Kasumi-1 (cell line): Measurements from ENCODE around the gene SGCG.
"Not testable (repeated sequence)": the region's sequence is repeated elsewhere in the genome, so short reads cannot be mapped to it uniquely, and the experiment has no call there.

ENCODE experiments used
- DNase-seq, 2 experiments: peaks; one replicate each; lab custom pipeline; 2025; lab: John Stamatoyannopoulos, UW

SGCG gene

DNA sequence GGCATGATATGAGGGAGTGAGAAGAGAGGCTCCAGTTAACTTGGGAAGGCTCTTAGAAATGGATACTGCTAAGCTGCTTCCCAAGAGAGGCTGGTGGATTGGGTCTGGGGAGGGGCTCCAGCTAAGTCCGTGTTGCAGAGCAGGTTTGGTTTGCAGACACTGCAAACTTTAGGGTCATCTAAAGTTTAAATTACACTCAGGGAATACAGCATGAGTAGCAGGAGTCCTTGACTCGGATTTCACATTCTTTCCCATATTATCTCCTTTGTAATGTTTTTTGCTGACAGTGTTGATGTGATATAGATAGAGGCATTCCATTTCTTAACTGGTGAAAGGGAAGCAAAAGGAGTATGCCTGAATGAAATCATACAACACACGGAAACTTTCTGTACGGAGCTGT is 31.9 kb downstream of the SGCG start:
- no peak for DNase-seq

DNA sequence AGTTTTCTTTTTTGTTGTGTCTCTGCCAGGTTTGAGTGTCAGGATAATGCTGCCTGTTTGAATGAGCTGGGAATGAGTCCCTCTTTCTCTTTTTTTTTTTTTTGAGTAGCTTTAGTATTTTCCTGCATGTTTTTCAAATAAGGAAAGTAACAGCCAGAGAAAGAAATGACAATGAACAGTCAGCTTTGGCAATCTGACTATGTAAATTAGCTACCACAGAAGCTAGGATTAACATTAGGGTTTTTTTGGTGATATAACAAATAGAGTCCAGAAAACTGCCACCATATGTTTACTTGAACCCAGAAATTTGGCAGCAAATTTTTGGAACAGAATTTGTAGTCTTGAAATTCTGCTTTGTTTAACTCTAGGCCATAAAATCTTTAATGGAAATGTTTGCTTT is 50.5 kb downstream of the SGCG start:
- DNase-seq = no peak

DNA sequence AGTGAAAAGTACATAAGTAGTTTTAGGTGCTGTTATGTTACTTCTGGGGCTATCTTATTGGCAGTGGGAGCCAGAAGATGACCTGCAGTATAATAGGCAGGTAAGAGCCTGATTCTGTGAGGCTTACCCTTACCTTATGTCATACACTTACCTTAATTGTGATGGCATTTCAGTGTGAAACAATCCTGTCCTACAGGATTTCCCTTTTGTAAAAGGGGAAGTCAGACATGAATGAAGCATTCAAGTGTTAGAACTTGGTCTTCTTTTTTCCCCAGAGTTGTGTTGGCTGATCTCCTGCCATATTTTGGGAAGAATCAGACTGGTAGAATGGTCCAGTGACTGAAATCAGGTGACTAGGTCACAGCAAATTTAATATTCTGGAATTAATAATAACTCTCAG is 55.2 kb downstream of the SGCG start:
- no peak for DNase-seq

DNA sequence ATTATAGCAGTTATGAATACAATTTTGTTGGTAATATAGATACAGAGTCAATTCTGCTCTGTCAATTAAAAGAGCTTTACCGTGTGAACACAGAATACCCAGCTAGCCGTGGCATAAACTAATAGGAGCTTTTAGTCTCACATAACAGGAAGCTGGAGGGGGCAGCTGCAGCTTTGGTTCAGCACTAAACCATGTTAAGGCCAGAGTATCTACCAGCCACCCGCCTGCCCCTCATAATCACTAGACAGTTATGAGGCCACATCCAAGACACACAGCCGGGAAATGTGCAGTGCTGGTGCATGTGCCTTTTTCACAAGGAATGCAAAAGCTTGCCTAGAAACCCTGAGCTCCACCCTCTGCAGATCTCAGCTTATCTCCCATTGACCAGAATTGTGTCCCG is 62.3 kb downstream of the SGCG start:
- DNase-seq = no peak

DNA sequence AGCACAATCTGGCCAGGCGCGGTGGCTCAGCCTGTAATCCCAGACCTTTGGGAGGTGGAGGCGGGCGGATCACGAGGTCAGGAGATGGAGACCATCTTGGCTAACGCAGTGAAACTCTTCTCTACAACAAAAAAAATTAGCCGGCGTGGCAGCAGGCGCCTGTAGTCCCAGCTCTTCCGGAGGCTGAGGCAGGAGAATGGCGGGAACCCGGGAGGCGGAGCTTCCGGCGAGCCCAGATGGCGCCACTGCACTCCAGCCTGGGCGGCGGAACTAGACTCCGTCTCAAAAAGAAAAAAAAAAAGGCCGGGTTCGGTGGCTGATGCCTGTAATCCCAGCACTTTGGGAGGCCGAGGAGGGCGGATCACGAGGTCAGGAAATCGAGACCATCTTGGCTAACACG is 67.6 kb downstream of the SGCG start:
- DNase-seq = not testable (repeated sequence)

DNA sequence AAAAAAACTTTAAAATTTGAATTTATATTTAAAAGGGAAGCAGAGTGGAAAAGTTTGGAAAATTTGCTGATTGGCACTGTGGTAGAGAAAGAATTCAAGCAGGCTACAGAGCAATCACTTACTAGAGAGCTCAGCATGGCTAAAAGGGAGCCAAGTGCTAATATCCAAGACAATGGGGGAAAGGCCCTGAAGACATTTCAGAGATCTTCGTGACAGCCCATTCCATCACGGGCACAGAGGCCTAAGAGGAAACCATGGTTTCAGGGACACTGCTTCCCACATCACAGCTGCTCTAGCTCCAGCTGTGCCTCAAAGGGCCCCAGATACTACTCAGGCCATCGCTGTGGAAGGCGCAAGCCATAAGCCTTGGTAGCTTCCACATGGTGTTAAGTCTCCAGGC is 73.7 kb downstream of the SGCG start:
- DNase-seq = no peak

DNA sequence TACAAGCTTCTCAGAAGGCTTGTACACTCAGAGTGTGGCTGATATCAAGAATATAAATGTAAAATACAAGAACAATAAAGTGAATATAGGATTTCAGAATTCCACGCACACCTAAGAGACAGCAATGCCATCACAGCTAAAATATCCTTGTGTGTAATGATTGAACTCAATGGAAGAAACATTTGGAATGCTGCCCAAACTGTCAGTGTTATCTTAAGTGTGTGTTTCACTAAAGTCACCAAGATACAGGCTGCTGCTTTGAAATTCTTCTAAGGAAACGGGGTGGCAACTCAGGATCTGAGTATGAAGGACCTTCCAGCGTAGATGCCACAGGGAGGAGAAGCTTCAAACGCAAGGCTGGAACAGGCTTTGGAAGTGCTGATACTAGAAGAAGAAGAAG is 86.8 kb downstream of the SGCG start:
- DNase-seq = no peak

DNA sequence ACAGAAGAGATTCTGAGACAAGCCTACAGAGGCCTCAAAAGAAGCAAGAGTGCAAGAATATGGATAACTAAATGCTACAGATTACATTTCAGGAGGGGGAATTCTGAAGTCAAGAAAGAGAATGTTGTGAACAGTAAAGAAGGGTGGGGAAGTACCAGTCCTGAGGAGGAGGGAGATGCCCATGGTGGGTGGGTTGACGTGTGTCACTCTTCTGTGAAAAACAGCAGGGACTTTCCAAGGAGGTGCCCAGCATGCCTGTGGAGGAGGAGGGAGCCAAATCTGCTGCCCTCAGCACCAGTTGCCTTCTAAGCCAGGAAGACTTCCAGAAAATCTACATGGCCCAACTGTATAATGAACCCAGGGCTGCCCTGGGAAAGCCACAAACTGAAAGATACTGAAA is 87.7 kb downstream of the SGCG start:
- DNase-seq = no peak

DNA sequence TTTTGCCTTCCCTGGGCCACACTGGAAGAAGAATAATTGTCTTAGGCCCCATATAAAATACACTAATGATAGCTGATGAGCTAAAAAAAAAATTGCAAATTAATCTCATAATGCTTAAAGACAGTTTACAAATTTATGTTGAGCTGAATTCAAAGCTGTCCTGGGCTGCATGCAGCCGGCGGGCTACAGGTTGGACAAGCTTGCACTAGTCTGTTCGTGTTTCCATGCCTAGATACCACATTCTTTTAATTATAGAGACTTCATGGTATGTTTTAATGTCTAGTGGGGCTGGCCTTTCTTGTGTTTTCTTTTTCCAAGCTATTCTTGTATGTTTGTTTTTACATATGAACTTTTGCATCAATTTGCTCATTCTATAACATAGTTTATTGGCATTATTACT is 90.6 kb downstream of the SGCG start:
- no peak for DNase-seq

DNA sequence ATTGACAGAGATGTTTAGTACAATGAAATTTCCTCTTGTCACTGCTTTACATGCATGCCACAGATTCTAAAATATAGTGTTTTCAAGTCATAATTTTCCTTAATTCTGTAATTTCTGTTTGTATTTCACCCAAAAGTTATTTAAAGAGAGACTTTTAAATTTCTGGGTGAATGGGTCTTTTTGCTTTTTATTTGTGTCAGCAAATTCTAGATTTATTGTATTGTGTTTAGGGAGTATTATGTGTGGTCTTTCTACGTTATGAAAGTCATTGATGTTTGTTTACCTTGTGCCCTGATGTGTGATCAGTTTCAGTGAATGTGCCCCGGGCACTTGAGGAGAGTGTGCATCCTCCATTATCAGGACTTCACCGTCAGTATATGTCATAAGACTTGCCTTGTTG is 92.7 kb downstream of the SGCG start:
- no peak for DNase-seq

DNA sequence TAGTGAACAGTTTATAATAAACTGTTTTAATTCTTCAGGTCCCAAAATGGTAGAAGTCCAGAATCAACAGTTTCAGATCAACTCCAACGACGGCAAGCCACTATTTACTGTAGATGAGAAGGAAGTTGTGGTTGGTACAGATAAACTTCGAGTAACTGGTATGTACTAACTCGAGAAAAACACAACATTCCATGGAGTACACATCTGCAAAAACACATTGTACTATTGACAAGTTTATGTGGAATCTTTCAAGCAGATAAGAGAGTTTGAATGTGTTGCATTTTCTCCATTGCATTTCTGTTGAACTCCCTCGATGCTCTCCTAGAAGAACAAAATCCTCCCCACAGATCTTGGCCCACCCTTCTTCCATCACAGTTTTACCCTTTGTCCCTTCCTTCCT is 98.5 kb downstream of the SGCG start:
- no peak for DNase-seq

DNA sequence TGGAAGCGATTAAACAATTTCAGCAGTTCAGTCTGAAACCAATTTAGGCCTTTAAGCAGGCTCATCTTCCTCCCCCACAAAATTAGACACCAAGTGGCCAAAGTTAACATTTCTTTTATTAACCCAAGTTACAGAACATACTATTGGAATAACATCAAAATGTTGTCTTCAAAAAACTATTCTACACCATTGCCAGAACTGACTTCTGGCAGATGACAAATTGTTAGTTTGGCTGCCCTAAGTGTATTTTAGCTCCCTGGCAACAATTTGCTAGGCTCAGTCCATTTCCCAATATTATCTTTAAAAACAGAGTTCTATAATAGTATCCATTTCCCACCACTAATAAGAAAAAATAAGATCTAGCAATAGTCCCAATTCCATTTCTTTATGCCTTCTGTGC is 107.8 kb downstream of the SGCG start:
- no peak for DNase-seq

DNA sequence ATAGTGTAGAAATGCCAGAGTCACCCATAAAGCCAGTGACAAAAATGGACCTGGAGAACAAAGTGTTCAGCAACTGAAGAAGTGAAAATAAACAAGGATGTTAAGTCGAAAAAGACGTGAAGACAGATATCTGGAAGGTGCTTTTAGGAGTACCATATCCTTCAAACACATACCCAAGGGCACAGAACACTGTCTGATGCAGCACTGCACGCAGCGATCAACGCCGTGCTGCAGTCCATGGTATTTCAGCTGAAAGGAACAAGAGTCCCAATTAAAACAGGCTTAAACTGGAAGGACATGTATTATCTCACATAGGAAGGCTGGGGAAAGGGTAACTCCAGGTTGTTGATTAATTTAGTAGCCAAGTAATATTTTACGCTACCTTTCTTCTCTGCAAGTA is 108.2 kb downstream of the SGCG start:
- no peak for DNase-seq

DNA sequence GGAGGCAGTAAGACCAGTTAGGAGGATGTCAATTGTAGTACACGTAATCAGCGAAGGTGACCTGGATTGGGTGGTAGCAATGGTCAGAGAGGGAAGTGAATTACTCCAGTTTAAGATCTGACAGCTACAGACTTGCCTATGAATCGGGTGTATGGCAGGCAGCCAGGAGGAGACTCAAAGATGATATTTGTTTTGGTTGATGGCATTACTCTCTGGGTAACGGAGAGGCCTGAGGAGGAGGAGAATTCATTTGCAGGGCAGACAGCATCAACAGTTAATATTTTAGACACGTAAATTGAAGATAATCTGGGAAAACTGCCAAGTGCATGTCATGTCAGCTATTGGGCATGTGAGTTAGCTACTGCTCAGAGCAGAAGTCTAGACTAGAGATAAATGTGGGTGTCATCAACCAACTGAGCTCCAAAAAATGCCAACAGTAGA is 109.2 kb downstream of the SGCG start:
- no peak for DNase-seq

DNA sequence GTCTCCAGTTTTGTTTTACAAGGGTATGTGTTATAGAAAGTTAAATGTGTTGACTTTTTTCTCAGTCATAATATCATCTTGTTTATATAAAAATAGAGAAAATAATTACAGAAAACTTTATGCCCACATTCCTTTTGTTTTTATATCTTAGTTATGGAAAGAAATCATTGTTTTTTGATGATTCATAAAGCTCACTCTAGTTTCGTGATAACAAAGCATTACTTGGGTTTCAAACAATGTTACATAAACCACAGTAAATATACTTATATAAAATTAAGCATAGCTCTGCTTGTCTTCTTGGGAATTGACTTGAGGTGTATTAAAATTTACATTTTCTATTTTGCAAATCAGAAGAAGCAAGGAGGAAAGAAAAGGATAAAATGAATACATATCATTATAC is 111.8 kb downstream of the SGCG start:
- DNase-seq = no peak

DNA sequence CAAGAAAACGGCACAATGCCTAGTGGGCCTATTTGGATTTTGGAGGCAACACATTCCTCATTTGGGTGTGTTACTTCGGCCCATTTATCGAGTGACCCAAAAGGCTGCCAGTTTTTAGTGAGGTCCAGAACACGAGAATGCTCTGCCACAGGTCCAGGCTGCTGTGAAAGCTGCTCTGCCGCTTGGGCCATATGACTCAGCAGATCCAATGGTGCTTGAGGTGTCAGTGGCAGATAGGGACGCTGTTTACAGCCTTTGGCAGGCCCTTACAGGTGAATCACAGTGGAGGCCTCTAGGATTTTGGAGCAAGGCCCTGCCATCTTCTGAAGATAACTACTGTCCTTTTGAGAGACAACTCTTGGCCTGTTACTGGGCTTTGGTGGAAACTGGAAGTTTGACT is 134.1 kb downstream of the SGCG start:
- DNase-seq = not testable (repeated sequence)

DNA sequence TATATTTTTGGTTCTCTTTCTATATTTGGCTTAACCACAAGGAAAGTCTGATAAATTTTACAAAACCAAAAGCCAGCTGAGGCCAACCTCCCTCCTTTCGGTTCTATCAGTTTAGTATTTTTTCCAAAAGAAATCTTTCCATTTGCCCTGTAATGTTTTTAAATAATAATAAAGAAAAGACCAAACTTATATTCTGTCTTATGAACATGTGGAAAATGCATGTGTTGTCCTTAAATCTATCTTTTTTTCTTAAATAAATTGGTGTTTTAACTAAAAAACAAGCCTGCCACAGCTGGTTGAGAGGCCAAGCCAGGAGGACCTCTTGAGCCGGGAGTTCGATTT is 139.1 kb downstream of the SGCG start:
- DNase-seq = no peak

DNA sequence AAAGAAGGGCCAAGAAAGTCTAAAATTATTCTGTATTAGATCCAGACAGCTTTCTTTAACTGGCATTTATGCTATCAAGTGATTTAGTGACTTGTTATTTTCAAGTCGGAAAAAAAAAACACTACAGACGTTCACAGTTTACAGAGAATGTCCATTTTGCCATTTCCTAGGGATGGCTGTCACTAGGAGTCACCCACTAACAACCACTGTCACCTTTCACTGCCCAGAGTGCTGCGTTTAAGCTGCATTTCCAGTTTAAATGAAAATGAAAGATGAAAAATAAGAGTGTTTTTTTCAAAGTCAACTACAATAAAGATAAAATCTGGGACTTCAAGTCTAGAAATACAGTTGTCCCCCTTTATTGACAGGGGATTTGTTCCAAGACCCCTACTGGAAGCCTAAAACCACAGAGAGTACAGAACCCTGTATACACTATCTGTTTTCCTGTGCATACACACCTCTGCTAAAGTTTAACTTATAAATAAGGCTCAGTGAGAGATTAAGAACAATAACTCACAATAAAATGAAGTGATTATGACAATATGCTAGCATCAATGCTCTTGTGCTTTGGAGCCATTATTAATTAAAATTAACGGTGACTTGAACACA is 140.3 kb downstream of the SGCG start:
- DNase-seq = no peak

DNA sequence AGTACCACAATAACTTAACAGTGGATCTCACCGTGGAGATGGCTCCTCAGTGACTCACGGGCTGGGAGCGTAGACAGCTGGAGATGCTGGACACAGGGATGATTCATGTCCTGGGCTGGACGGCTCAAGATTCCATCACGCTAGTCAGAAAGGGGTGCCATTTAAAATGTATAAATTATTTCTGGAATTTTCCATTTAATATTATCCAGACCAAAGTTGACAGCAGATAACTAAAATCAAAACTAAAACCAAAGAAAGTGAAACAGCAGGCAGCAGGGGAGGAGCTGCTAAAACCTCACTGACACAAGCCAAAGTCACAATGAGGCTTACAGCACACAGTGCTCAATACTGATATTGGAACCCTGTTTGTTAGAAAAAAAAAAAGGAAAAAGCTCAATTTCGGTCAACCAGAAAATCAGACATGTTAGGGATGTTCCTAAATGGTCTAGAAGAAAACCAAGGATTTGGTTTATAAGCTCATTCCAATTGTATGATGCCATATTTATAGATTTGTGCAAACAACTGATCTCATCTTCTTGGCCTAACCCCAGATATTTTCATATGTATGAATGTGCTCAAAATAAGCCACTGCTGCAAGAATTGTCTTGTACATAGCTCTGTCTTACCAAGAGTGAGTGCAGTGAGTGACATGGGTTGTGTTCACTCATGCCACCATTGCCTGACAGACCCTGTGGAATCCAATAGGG is 140.9 kb downstream of the SGCG start:
- DNase-seq = no peak

DNA sequence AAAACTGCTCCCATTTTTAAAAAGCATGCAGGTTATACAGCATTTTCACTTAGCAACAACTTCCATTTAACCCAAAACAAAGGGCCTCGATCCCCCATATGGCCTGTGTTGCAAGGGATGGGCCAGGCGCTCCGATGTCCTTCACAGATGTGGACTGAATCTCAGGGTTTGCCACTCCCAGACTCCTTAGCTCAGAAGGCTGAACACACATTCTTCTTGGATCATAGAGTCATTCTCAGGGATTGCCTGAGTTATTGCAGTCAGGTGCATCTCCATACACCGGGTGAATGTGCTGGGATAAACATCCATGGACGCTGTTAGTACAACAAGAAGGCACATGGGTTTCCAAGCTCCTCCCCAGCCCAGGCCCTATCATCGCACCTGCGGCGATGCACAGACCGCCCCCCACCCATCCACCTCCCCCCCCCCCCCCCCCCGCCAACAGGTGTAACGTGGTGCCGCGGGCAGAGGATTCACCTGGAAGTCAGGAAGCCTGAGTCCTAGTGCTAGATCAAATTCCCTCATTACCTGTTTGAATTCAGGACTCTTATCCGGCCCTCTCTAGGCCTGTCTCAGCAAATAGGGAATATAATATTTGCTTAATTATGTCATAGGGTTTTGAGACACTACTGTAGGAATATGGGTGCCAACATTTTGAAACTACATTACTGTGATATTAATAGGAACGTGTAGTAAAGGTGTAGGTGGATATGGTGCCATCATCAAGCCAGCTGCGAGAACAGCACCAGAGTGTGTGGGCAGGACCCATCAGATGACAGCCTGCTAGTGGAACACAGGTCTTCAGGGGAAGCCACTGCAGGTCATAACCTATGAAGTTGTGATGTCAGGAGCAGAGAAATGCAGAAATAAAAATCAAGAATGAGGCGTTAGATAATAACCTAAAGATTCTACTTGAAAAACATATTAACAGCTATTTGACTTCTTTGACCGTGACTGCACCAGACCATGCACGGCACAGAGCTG is 141.9 kb downstream of the SGCG start:
- DNase-seq = no peak

DNA sequence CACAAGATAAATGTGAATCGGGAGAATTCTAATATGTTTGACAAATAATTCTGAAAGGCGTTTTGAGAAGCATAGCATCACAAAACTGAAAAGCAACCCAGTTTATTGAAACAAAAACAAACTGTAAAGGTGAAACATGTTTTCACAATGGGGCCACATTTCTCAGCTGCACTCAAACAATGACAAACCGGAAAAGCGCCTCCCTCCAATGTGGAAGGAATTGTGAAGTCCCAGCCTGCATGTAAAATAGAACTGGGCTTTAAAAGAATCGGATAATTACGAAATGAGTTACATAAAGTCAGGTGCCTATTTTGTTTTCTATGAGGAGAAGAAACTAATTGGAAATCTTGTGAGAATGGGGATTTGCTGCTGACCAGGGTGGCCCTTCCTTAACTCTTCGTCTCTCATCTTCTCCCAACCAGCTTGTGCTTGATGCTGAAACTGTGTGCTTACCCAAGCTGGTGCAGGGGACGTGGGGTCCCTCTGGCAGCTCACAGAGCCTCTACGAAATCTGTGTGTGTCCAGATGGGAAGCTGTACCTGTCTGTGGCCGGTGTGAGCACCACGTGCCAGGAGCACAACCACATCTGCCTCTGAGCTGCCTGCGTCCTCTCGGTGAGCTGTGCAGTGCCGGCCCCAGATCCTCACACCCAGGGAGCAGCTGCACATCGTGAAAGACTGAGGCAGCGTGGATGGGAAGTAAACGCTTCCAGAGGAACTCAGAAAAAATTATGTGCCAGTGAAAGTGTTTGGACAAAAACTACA is 143.3 kb downstream of the SGCG start:
- no peak for DNase-seq

DNA sequence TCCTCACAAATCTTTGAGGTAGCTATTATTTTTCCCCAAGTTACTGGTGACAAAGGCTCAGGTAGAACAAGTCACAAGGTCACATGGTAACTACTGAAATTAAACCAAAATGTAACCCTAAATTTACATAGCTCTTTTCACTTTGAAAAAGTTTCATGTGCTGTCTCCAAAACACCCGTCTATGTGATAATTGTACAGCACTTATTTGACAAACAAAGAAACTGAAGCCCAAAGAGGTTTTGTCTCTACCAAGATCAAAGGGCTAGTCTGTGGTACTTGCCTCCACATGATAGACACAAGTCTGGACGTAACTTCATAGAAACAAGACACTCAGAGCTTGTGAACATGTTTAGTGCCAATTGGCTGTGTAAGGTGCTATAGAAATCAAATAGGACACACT is 144.4 kb downstream of the SGCG start:
- no peak for DNase-seq
